Mesothelial cell of epicardium (in vitro differentiated cells): ENCODE data around the gene ERCC3. TPM values are rescaled to one million over a fixed set of nuclear protein-coding genes. Genes with fewer than 3 reads are reported as not detected.
A peak's percentile ranks its signal among the peaks of the same experiment; 100 is the strongest.

Source experiments
- DNase-seq, 2 experiments: peaks; one replicate each; pipeline ENCODE4 v3.0.0; 2021; ENCODE audit warnings: low spot score in 2 of 2; ENCODE audit not compliant: unreplicated experiment in 2 of 2
- H3K27ac Mint-ChIP-seq: 2 replicates; pipeline ENCODE4 v1.8.0; 2021; ENCODE audit warnings: mixed read lengths
- H3K27me3 Mint-ChIP-seq: 2 replicates; pipeline ENCODE4 v1.8.0; 2021; ENCODE audit warnings: low read depth, mixed read lengths
- H3K36me3 Mint-ChIP-seq: 2 replicates; pipeline ENCODE4 v1.8.0; 2021; ENCODE audit warnings: mixed read lengths
- H3K4me1 Mint-ChIP-seq: 2 replicates; pipeline ENCODE4 v1.8.0; 2021; ENCODE audit warnings: mixed read lengths
- H3K4me3 Mint-ChIP-seq: 2 replicates; pipeline ENCODE4 v1.8.0; 2021; ENCODE audit warnings: mild to moderate bottlenecking, moderate library complexity, mixed read lengths
- H3K9me3 Mint-ChIP-seq: 2 replicates; pipeline ENCODE4 v1.8.0; 2021; ENCODE audit warnings: mixed read lengths
- CTCF ChIP-seq: fragments of 200-600 bp; sonication (generic); IDR thresholded peaks from one replicate; pipeline ENCODE4 v1.5.0; 2021; ENCODE audit warnings: antibody characterized with exemption; ENCODE audit not compliant: unreplicated experiment
- total RNA-seq: library from RNA; stranded (reverse); gene quantifications from 3 replicates; pipeline ENCODE4 v1.2.1, GENCODE V29; 2021

Gene ERCC3
- total RNA-seq, 1 donor from 2014 or later = 62.6 TPM

DNA sequence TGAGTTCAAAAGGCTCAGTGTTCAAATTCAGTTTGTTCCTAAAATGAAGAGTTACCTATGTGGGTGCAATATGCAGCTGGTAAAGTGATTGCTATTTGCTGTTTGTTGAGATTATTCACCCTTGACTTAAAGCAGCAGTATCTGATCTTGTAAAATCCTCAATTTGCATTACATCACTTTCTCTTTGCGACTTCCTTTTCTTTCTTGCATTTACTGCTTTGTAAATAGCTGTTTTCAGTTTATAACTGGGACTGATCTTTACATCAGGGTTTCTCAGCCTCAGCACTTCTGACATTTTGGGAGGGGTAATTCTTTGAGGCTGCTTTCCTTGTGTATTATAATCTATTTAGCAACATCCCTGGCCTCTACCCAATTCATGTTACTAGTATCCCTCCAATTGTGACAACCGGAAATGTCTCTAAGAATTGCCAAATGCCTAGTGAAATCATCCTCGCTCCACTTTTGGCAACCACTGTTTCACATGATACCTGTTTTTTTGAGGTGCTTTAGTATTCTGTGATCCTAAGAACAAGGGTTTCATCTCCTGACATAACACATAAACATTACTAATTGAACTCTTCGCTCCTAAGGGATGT, 12.1 kb upstream of the ERCC3 start:
- no peak overlapping the region for H3K27ac Mint-ChIP-seq
- TF ChIP-seq CTCF = no peak
- H3K36me3 Mint-ChIP-seq = peaks cover 7% of the 10 kb centered on the region
- no peaks in the 10 kb centered on the region for H3K9me3 Mint-ChIP-seq
- H3K4me3 Mint-ChIP-seq = no peak overlapping the region
- H3K4me1 Mint-ChIP-seq = no peaks in the 10 kb centered on the region
- H3K27me3 Mint-ChIP-seq = no peaks in the 10 kb centered on the region
- DNase-seq = no peak

DNA sequence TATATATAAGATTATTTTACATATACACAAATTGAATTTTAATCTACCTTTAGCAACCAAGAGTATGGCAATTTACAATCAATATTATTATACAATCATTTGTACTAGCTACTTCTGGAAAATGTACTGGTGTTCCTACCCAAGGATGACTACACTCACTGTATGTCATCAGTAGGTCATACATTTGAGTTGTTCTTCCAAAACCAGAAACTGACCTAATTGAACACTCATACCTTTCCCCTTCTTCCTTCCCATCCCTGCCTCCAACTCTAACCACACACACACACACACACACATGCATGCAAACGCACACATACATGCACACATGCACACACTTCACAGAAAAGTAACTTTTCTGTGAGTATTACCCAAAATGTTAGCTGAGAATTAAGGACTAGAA, 8.2 kb upstream of the ERCC3 start:
- Mint-ChIP-seq H3K4me3 (no peak overlapping the region), H3K27me3 (no peaks in the 10 kb centered on the region), H3K36me3 (peaks cover 6% of the 10 kb centered on the region), H3K9me3 (no peaks in the 10 kb centered on the region), H3K27ac (no peak overlapping the region), H3K4me1 (no peaks in the 10 kb centered on the region)
- TF ChIP-seq CTCF = no peak
- DNase-seq = no peak

DNA sequence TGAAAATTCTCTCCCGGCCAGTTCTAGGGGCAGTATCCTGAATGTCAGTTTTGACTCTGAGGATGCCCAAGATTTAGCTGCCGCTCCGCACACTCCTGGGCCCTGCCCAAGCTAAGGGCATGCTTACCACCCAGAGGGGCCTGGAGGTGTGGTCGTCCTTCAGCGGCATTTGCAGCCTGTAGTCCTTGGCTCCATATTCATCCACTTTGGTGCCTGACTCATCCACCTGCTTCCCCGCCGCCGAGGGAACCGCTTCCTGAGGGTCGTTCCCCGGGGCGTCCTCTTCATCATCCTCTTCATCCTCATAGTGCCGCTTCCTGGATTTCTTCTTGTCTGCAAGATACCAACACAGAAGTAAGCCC, 577 bp downstream of the ERCC3 start:
- Mint-ChIP-seq H3K27ac (peak overlapping the region; percentile 97), H3K9me3 (no peaks in the 10 kb centered on the region), H3K27me3 (no peaks in the 10 kb centered on the region), H3K4me3 (peak overlapping the region; percentile 89), H3K4me1 (peaks cover 21% of the 10 kb centered on the region), H3K36me3 (peaks cover 26% of the 10 kb centered on the region)
- TF ChIP-seq CTCF = no peak
- DNase-seq = no peak

DNA sequence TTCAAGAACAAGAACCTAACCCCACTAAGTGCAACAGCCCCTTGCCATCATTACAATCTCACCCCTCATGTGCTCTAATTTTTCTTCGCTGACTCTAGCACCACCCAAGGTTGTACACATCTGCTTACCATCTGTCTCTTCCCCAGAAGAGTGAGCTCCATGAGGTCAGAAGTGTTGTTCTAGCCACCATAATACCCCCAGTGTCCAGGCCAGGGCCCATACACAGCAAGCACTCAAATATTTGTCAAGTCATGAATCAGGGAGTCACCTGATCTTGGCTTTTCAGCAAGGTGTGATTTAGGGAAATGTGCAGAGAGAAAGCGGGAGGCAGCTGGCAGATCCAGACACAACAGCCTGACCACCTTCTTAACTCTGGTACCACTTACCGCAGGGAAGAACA, 5.7 kb downstream of the ERCC3 start:
- Mint-ChIP-seq H3K36me3 (peaks cover 64% of the 10 kb centered on the region), H3K4me3 (no peak overlapping the region), H3K27me3 (no peaks in the 10 kb centered on the region), H3K27ac (no peak overlapping the region), H3K9me3 (peaks cover 17% of the 10 kb centered on the region), H3K4me1 (peaks cover 9% of the 10 kb centered on the region)
- TF ChIP-seq CTCF = no peak
- no peak for DNase-seq

DNA sequence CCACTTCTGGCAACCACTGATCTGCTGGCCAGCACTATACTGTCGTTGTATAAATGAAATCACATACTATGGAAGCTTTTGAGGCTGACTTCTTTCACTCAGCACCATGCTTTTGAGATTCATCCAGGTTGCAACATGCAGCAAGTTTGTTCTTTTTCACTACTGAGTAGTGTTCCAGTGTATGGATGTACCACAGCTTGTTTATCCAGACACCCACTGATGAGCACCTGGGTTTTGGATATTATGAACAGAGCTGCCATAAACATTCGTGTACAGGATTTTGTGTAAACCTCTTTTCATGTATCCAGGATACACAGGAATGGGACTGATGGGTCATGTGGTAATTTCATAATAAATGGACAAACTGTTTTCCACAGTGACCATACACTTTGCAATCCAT, 10.7 kb downstream of the ERCC3 start:
- H3K4me3 Mint-ChIP-seq = no peak overlapping the region
- TF ChIP-seq CTCF = no peak
- peaks cover 60% of the 10 kb centered on the region for H3K36me3 Mint-ChIP-seq
- no peak for DNase-seq
- H3K27me3 Mint-ChIP-seq = no peaks in the 10 kb centered on the region
- H3K27ac Mint-ChIP-seq = no peak overlapping the region
- H3K4me1 Mint-ChIP-seq = no peaks in the 10 kb centered on the region
- H3K9me3 Mint-ChIP-seq = peaks cover 18% of the 10 kb centered on the region

- H3K27me3 Mint-ChIP-seq = no peaks in the 10 kb centered on the region
- no peaks in the 10 kb centered on the region for H3K4me1 Mint-ChIP-seq
- H3K36me3 Mint-ChIP-seq = peaks cover 51% of the 10 kb centered on the region
- DNase-seq = no peak
- H3K9me3 Mint-ChIP-seq = peaks cover 15% of the 10 kb centered on the region
- TF ChIP-seq CTCF = no peak
- H3K4me3 Mint-ChIP-seq = no peak overlapping the region
- H3K27ac Mint-ChIP-seq = no peak overlapping the region
Measured at GRCh38 chr2:127280693-127281092, 13.3 kb downstream of the ERCC3 start.
